K562 (cell line): ENCODE measurements around the gene ARHGAP22. TPM values are rescaled to one million over a fixed set of nuclear protein-coding genes. Genes with fewer than 3 reads are reported as not detected.
A peak's percentile ranks its signal among the peaks of the same experiment; 100 is the strongest.

Experiments used
- ATAC-seq: fragments of 200-7000 bp; cut with Tn5 transposase; 3 replicates; pipeline ENCODE4 v1.9.1; 2020; ENCODE audit warnings: moderate library complexity
- BruUV-seq: library from RNA; stranded (reverse); fragments of 400-500 nt; replicated peaks from 2 replicates; lab custom pipeline; 2021; lab: Mats Ljungman, UMichigan
- CTCF ChIA-PET: fragments of 300-600 bp; formaldehyde crosslinking; extraction: SDS; loops from one replicate; lab custom pipeline; 2021; ENCODE audit warnings: low intra/inter-chr PET ratio; lab: Yijun Ruan, JAX
- POLR2A ChIA-PET: fragments of 300-600, 350-650 bp; sonication (Branson Sonifier 250); formaldehyde crosslinking; extraction: SDS; loops from one replicate; lab custom pipeline; 2021; ENCODE audit warnings: antibody characterized with exemption, inconsistent platforms; lab: Yijun Ruan, JAX
- DNase-seq, 4 experiments: peaks; one replicate each; pipeline versions ENCODE4 v3.0.0 to v3.0.0-alpha.2; 2011 to 2018; ENCODE audit warnings: low spot score in 3 of 4, mixed read lengths in 3 of 4; ENCODE audit errors: extremely low read depth in 1 of 4
- FAIRE-seq: peaks from 2 replicates; lab custom pipeline; 2011; peaks lifted over from hg19 to GRCh38; lab: Jason Lieb, UNC
- H2AFZ ChIP-seq: 2 replicates; pipeline ENCODE4 v1.6.0; 2011; ENCODE audit warnings: low read depth, low read length, control low read depth, inconsistent platforms
- H3K27ac ChIP-seq: fragments of 200-600 bp; 3 replicates; pipeline ENCODE4 v1.8.0; 2011; ENCODE audit warnings: low read depth, mild to moderate bottlenecking, control low read depth, inconsistent platforms, low read length, moderate library complexity, mixed read lengths; ENCODE audit errors: extremely low read depth
- H3K27me3 ChIP-seq, 2 experiments: fragments of 300-600 bp in 1 of 2; 2 replicates in 1 of 2; 3 replicates in 1 of 2; pipeline versions ENCODE4 v1.6.0 to v1.8.0; 2011; ENCODE audit warnings: inconsistent platforms in 2 of 2, low read length in 2 of 2, mild to moderate bottlenecking in 1 of 2, mixed read lengths in 1 of 2, moderate library complexity in 1 of 2; ENCODE audit not compliant: control insufficient read depth in 2 of 2, insufficient read depth in 2 of 2
- H3K36me3 ChIP-seq: fragments of 300-600 bp; 3 replicates; pipeline ENCODE4 v1.8.0; 2011; ENCODE audit warnings: mild to moderate bottlenecking, low read length, inconsistent platforms; ENCODE audit not compliant: control insufficient read depth, insufficient read depth
- H3K4me1 ChIP-seq, 2 experiments: fragments of 200-600 bp in 1 of 2; replicated peaks in 1 of 2; 2 replicates in 1 of 2; 3 replicates in 1 of 2; pipeline versions ENCODE4 v1.5.1 to v1.8.0; 2011; ENCODE audit warnings: inconsistent platforms in 2 of 2, low read length in 2 of 2, mild to moderate bottlenecking in 1 of 2, mixed read lengths in 1 of 2, moderate library complexity in 1 of 2; ENCODE audit not compliant: control insufficient read depth in 2 of 2, insufficient read depth in 2 of 2
- H3K4me2 ChIP-seq: 2 replicates; pipeline ENCODE4 v1.6.1; 2011; ENCODE audit warnings: low read length, control low read depth, inconsistent platforms, mixed read lengths; ENCODE audit not compliant: insufficient read depth
- H3K4me3 ChIP-seq: fragments of 200-600 bp; sonication (generic), shearing (Covaris generic); 2 replicates; pipeline ENCODE4 v1.5.1; 2016; ENCODE audit warnings: control low read depth, inconsistent platforms
- H3K79me2 ChIP-seq: fragments of 200-600 bp; 3 replicates; pipeline ENCODE4 v1.8.0; 2011; ENCODE audit warnings: low read length, inconsistent platforms; ENCODE audit not compliant: control insufficient read depth, insufficient read depth
- H3K9ac ChIP-seq, 2 experiments: 2 replicates each; pipeline versions ENCODE4 v1.6.0 to v1.6.1; 2011; ENCODE audit warnings: low read depth in 2 of 2, low read length in 2 of 2, control low read depth in 1 of 2, inconsistent platforms in 1 of 2, mild to moderate bottlenecking in 1 of 2, mixed read lengths in 1 of 2; ENCODE audit not compliant: insufficient read depth in 1 of 2
- H3K9me1 ChIP-seq: one replicate; pipeline ENCODE4 v1.6.0; 2011; ENCODE audit warnings: inconsistent platforms, mild to moderate bottlenecking, low read length, moderate library complexity; ENCODE audit not compliant: control insufficient read depth, insufficient read depth
- H3K9me3 ChIP-seq: replicated peaks from 2 replicates; pipeline ENCODE4 v1.5.1; 2011; ENCODE audit warnings: low read depth, low read length, inconsistent platforms; ENCODE audit not compliant: control insufficient read depth, insufficient read depth
- H4K20me1 ChIP-seq: replicated peaks from 2 replicates; pipeline ENCODE4 v1.6.1; 2011; ENCODE audit warnings: low read length, inconsistent platforms, mixed read lengths; ENCODE audit not compliant: control insufficient read depth, insufficient read depth
- CBFA2T3 ChIP-seq: fragments of 450-650 bp; IDR thresholded peaks from 2 replicates; pipeline ENCODE4 v1.6.1; 2017
- HDAC1 ChIP-seq, 2 experiments: fragments of 450-650 bp; IDR thresholded peaks; 2 replicates each; pipeline ENCODE4 v1.6.1; 2016 to 2017; ENCODE audit warnings: inconsistent platforms in 1 of 2, mild to moderate bottlenecking in 1 of 2, moderate library complexity in 1 of 2
- ID3 ChIP-seq, 2 experiments: fragments of 250-450 bp in 1 of 2; fragments of 450-650 bp in 1 of 2; sonication (Bioruptor Pico) in 1 of 2; IDR thresholded peaks; 2 replicates each; pipeline versions ENCODE4 v1.6.1 to v1.8.0; 2016 to 2021; ENCODE audit warnings: mild to moderate bottlenecking in 2 of 2, moderate library complexity in 2 of 2, missing compliant biosample characterization in 1 of 2, missing genetic modification characterization in 1 of 2
- NFIC ChIP-seq: fragments of 450-650 bp; IDR thresholded peaks from 2 replicates; pipeline ENCODE4 v1.6.1; 2017; ENCODE audit warnings: mild to moderate bottlenecking, inconsistent platforms
- NR2F6 ChIP-seq: fragments of 450-650 bp; formaldehyde crosslinking; IDR thresholded peaks from 2 replicates; pipeline ENCODE4 v1.4.0; 2020; ENCODE audit warnings: mild to moderate bottlenecking
- RBM39 ChIP-seq: fragments of 200-400 bp; formaldehyde crosslinking; optimal IDR thresholded peaks from 2 replicates; pipeline ENCODE3; 2018; ENCODE audit warnings: low read depth, low read length
- RFX5 ChIP-seq: IDR thresholded peaks from 2 replicates; pipeline ENCODE4 v1.6.1; 2011; ENCODE audit warnings: low read depth, mild to moderate bottlenecking, improper control_type of control experiment, low read length
- ZNF217 ChIP-seq: sonication (generic); formaldehyde crosslinking; IDR thresholded peaks from 2 replicates; pipeline ENCODE4 v1.8.0; 2022; ENCODE audit warnings: mild to moderate bottlenecking, missing genetic modification reagents
- ZNF41 ChIP-seq: fragments of 250-450 bp; sonication (Bioruptor Pico); conservative IDR thresholded peaks from 2 replicates; pipeline ENCODE4 v1.4.0; 2020; ENCODE audit warnings: mild to moderate bottlenecking
- ZNF668 ChIP-seq: fragments of 250-450 bp; sonication (Bioruptor Pico); IDR thresholded peaks from 2 replicates; pipeline ENCODE4 v1.8.0; 2022; ENCODE audit warnings: mild to moderate bottlenecking, inconsistent platforms
- ZNF695 ChIP-seq: fragments of 450-650 bp; formaldehyde crosslinking; IDR thresholded peaks from 2 replicates; pipeline ENCODE4 v1.4.0; 2020; ENCODE audit warnings: mild to moderate bottlenecking, moderate library complexity
- ZNF766 ChIP-seq: fragments of 200-800 bp; sonication (Bioruptor generic); conservative IDR thresholded peaks from 2 replicates; pipeline ENCODE4 v1.6.1; 2016; ENCODE audit warnings: missing genetic modification characterization, missing compliant biosample characterization
- WGBS: fragments of 100-300 bp; shearing (Covaris generic); methylation state at CpG from one replicate; pipeline ENCODE4 v1.1.6; 2016; ENCODE audit warnings: low coverage, mixed read lengths; ENCODE audit not compliant: insufficient coverage; ENCODE audit errors: missing lambda C conversion rate; 5-methylcytosine and 5-hydroxymethylcytosine counted together
- in situ Hi-C: fragments of 300-500 bp; cut with MboI; formaldehyde crosslinking; loops from 4 replicates; pipeline ENCODE4 v1.15.0; 2018; ENCODE audit warnings: inconsistent platforms, mixed read lengths
- intact Hi-C: fragments of 100-400 bp; cut with micrococcal nuclease; formaldehyde crosslinking; loops from 2 replicates; pipeline ENCODE4 v1.14.2; 2022
- polyA plus RNA-seq, 8 experiments: library from polyadenylated mRNA; depleted of rRNA in 4 of 8; stranded (reverse) in 5 of 8; unstranded in 3 of 8; fragments of >200 nt; fragmentation: Nextera tagmentation in 2 of 8; fragmentation: Illumina TruSeq in 1 of 8; extraction: Ambion mirVana in 2 of 8; extraction: Trizol in 1 of 8; gene quantifications; 2 replicates each; pipeline versions ENCODE4 v1.2.1 to v1.2.3, GENCODE V29; 2011 to 2014; ENCODE audit warnings: inconsistent platforms in 1 of 8, missing spikeins in 1 of 8
- total RNA-seq, 7 experiments: library from RNA; depleted of rRNA in 6 of 7; stranded (reverse); fragments of >200 nt in 6 of 7; fragmentation: Illumina TruSeq in 2 of 7; extraction: Trizol in 2 of 7; gene quantifications; 2 replicates each; pipeline versions ENCODE4 v1.2.1 to v1.2.3, GENCODE V29; 2011 to 2021; ENCODE audit warnings: low replicate concordance in 1 of 7
- TF ChIP-seq, protein P1 (sequence below): fragments of 250-450 bp; sonication (Bioruptor Pico); IDR thresholded peaks from 2 replicates; pipeline ENCODE4 v1.5.0; 2020; ENCODE audit warnings: mild to moderate bottlenecking

The ARHGAP22 gene
- total and polyA plus RNA-seq, 9 of the 15 experiments (the other 6 are each of a cell fraction or from before 2014, with no cell fraction given), result 1.3 to 28.1 (median 12.7) TPM

- DNase-seq (no peak), FAIRE-seq (no peak), ATAC-seq (no peak; the same call in 1 of the 3 replicates)
- Histone ChIP-seq H3K36me3 (peaks cover 65% of the 10 kb centered on the region; the same call in 2 of the 3 replicates), H3K27me3 (no peaks in the 10 kb centered on the region), H3K4me1 (peaks cover 37 to 74% of the 10 kb centered on the region in 2 experiments), H3K9me3 (no peaks in the 10 kb centered on the region), H4K20me1 (no peaks in the 10 kb centered on the region), H3K9ac (peak overlapping the region in 1 of 2 experiments; percentile 82; a peak in 2 of 4 replicates), H3K79me2 (peaks cover 12% of the 10 kb centered on the region; the same call in 1 of the 3 replicates), H3K4me3 (no peak overlapping the region), H3K9me1 (no peaks in the 10 kb centered on the region), H3K4me2 (no peak overlapping the region), H3K27ac (peak overlapping the region; percentile 9; the same call in 2 of the 3 replicates), H2AFZ (no peak overlapping the region)
- BruUV-seq, result no TSS peak
- ChIA-PET CTCF (no interaction called here), POLR2A (interaction anchor here (0.6 to 3.0 kb wide), 6 partner anchors 9 to 167 kb away, joined by 3 to 17 read pairs (median 4); no protein-coding TSS in a partner anchor)
- intact Hi-C loops, result no loop called here
- WGBS, result 69% methylated on average over 12 of the region's 12 CpGs
- TF ChIP-seq ZNF217 (CRISPR knock-in tag) (no peak), NR2F6 (CRISPR knock-in tag) (no peak), CBFA2T3 (0 out of 2 replicates have a peak, but pooled peaks have one; percentile 10), ZNF41 (CRISPR knock-in tag) (no peak), RBM39 (no peak), NFIC (0 out of 2 replicates have a peak, but pooled peaks have one; percentile 5), HDAC1 (IDR thresholded peaks at IDR 0.05) (no peak), ZNF668 (CRISPR knock-in tag) (no peak), ID3 (CRISPR knock-in tag; IDR thresholded peaks at IDR 0.05) (no peak), ID3 (tag; IDR thresholded peaks at IDR 0.05) (0 out of 2 replicates have a peak, but pooled peaks have one; percentile 27), ZNF695 (CRISPR knock-in tag) (no peak), ZNF766 (CRISPR knock-in tag) (0 out of 2 replicates have a peak, but pooled peaks have one; percentile 12), RFX5 (no peak)
- TF ChIP-seq, protein P1, sequence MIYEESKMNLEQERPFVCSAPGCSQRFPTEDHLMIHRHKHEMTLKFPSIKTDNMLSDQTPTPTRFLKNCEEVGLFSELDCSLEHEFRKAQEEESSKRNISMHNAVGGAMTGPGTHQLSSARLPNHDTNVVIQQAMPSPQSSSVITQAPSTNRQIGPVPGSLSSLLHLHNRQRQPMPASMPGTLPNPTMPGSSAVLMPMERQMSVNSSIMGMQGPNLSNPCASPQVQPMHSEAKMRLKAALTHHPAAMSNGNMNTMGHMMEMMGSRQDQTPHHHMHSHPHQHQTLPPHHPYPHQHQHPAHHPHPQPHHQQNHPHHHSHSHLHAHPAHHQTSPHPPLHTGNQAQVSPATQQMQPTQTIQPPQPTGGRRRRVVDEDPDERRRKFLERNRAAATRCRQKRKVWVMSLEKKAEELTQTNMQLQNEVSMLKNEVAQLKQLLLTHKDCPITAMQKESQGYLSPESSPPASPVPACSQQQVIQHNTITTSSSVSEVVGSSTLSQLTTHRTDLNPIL (CRISPR knock-in tag), result no peak
- in situ Hi-C loops, result no loop called here
Observed at GRCh38 chr10:48454302-48455054, 150.4 kb downstream of the ARHGAP22 start.
